Neural progenitor cell (in vitro differentiated cells): ENCODE measurements around the gene PLA2R1. TPM values are rescaled to one million over a fixed set of nuclear protein-coding genes. Genes with fewer than 3 reads are reported as not detected.

Experiments used
- DNase-seq: peaks from one replicate; pipeline ENCODE4 v3.0.0-alpha.2; 2016; ENCODE audit warnings: low spot score
- H2AFZ ChIP-seq: fragments of 200-600 bp; sonication (generic); replicated peaks from 2 replicates; pipeline ENCODE4 v1.6.1; 2016; ENCODE audit warnings: antibody characterized with exemption
- H3F3A ChIP-seq: fragments of 200-600 bp; sonication (generic); 2 replicates; pipeline ENCODE4 v1.6.1; 2016; ENCODE audit warnings: antibody characterized with exemption, low read depth
- H3K27ac ChIP-seq: fragments of 200-600 bp; sonication (generic); 2 replicates; pipeline ENCODE4 v1.5.1; 2016; ENCODE audit warnings: mild to moderate bottlenecking
- H3K27me3 ChIP-seq: fragments of 200-600 bp; sonication (generic); 2 replicates; pipeline ENCODE4 v1.6.1; 2016; ENCODE audit warnings: mild to moderate bottlenecking, moderate library complexity
- H3K36me3 ChIP-seq: fragments of 200-600 bp; sonication (generic); 2 replicates; pipeline ENCODE4 v1.5.1; 2016
- H3K4me1 ChIP-seq: fragments of 200-600 bp; sonication (generic); 2 replicates; pipeline ENCODE4 v1.6.1; 2016; ENCODE audit warnings: mixed run types
- H3K4me2 ChIP-seq: fragments of 200-600 bp; sonication (generic); 2 replicates; pipeline ENCODE4 v1.6.1; 2016
- H3K4me3 ChIP-seq: fragments of 200-600 bp; sonication (generic); 2 replicates; pipeline ENCODE4 v1.5.1; 2016
- H3K79me2 ChIP-seq: fragments of 200-600 bp; sonication (generic); 2 replicates; pipeline ENCODE4 v1.6.1; 2016; ENCODE audit warnings: low read depth
- H3K9ac ChIP-seq: fragments of 200-600 bp; sonication (generic); 2 replicates; pipeline ENCODE4 v1.6.1; 2016
- H3K9me3 ChIP-seq: fragments of 200-600 bp; sonication (generic); 2 replicates; pipeline ENCODE4 v1.5.1; 2016; ENCODE audit warnings: low read depth
- H4K20me1 ChIP-seq: fragments of 200-600 bp; sonication (generic); 2 replicates; pipeline ENCODE4 v1.6.1; 2016; ENCODE audit warnings: low read depth
- H3K27ac Mint-ChIP-seq: 3 replicates; pipeline ENCODE4 v1.8.0; 2021; ENCODE audit warnings: mixed read lengths
- H3K27me3 Mint-ChIP-seq: 2 replicates; pipeline ENCODE4 v1.8.0; 2022; ENCODE audit warnings: low read depth, mild to moderate bottlenecking, inconsistent platforms, moderate library complexity, mixed read lengths; ENCODE audit not compliant: insufficient read depth
- H3K36me3 Mint-ChIP-seq: 3 replicates; pipeline ENCODE4 v1.8.0; 2021; ENCODE audit warnings: mixed read lengths
- H3K4me1 Mint-ChIP-seq: 3 replicates; pipeline ENCODE4 v1.8.0; 2021; ENCODE audit warnings: mixed read lengths
- H3K4me3 Mint-ChIP-seq: 3 replicates; pipeline ENCODE4 v1.8.0; 2021; ENCODE audit warnings: mild to moderate bottlenecking, moderate library complexity, mixed read lengths
- H3K9me3 Mint-ChIP-seq: 3 replicates; pipeline ENCODE4 v1.8.0; 2020; ENCODE audit warnings: mixed read lengths
- CTCF ChIP-seq: fragments of 200-600 bp; sonication (generic); IDR thresholded peaks from 2 replicates; pipeline ENCODE4 v1.5.1; 2017; ENCODE audit warnings: antibody characterized with exemption, mild to moderate bottlenecking
- EZH2 ChIP-seq: fragments of 200-600 bp; sonication (generic); IDR thresholded peaks from 2 replicates; pipeline ENCODE4 v1.6.1; 2017; ENCODE audit warnings: antibody characterized with exemption, mild to moderate bottlenecking, moderate library complexity
- EZH2phosphoT487 ChIP-seq: fragments of 200-600 bp; sonication (generic); IDR thresholded peaks from 2 replicates; pipeline ENCODE4 v1.6.1; 2017; ENCODE audit warnings: antibody characterized with exemption
- total RNA-seq: library from RNA; depleted of rRNA; stranded (reverse); fragments of >200 nt; gene quantifications from 2 replicates; pipeline ENCODE4 v1.2.3, GENCODE V29; 2015; ENCODE audit warnings: low replicate concordance

The PLA2R1 gene
- 0.45 and 0.90 TPM in 2 replicates for total RNA-seq

- Histone ChIP-seq H3K9ac (no peak within 1 kb of the TSS), H3K4me3 (peak within 1 kb of the TSS; percentile 62), H3K4me2 (peak within 1 kb of the TSS; percentile 89), H3K4me1 (no peaks in the 10 kb centered on the region), H4K20me1 (no peaks in the 10 kb centered on the region), H3K27ac (no peak within 1 kb of the TSS), H3K27me3 (peaks cover 44% of the 10 kb centered on the region), H3K36me3 (no peaks in the 10 kb centered on the region), H3K79me2 (no peaks in the 10 kb centered on the region), H3F3A (no peaks in the 10 kb centered on the region), H3K9me3 (peaks cover 5% of the 10 kb centered on the region), H2AFZ (peak within 1 kb of the TSS; percentile 97)
- Mint-ChIP-seq H3K36me3 (no peaks in the 10 kb centered on the region), H3K4me3 (peak within 1 kb of the TSS; percentile 82), H3K27ac (no peak within 1 kb of the TSS), H3K4me1 (peaks cover 7% of the 10 kb centered on the region), H3K9me3 (peaks cover 13% of the 10 kb centered on the region), H3K27me3 (peaks cover 26% of the 10 kb centered on the region)
- DNase-seq, result peak; percentile 78
- TF ChIP-seq EZH2 (peak; percentile 52), EZH2phosphoT487 (no peak), CTCF (no peak)
Measured at GRCh38 chr2:160062292-160063005, at the start of gene PLA2R1. TSS of gene PLA2R1 (minus strand) at chr2:160062615. CDS start at chr2:160062403, 212 bp downstream.

- no peak overlapping the region for H3K4me3 ChIP-seq
- no peaks in the 10 kb centered on the region for H3K79me2 ChIP-seq
- H3F3A ChIP-seq, result no peaks in the 10 kb centered on the region
- H3K9ac ChIP-seq, result no peak overlapping the region
- H3K36me3 ChIP-seq, result no peaks in the 10 kb centered on the region
- no peak overlapping the region for H2AFZ ChIP-seq
- no peak for DNase-seq
- no peaks in the 10 kb centered on the region for H3K27me3 ChIP-seq
- no peaks in the 10 kb centered on the region for H3K9me3 ChIP-seq
- no peak overlapping the region for H3K4me2 ChIP-seq
- TF ChIP-seq CTCF (no peak), EZH2 (no peak), EZH2phosphoT487 (no peak)
- H3K4me1 Mint-ChIP-seq, result no peaks in the 10 kb centered on the region
- H3K9me3 Mint-ChIP-seq, result peaks cover 4% of the 10 kb centered on the region
- H3K4me3 Mint-ChIP-seq, result no peak overlapping the region
- no peaks in the 10 kb centered on the region for H3K36me3 Mint-ChIP-seq
- no peaks in the 10 kb centered on the region for H3K4me1 ChIP-seq
- H3K27ac ChIP-seq, result no peak overlapping the region
- no peaks in the 10 kb centered on the region for H4K20me1 ChIP-seq
- no peak overlapping the region for H3K27ac Mint-ChIP-seq
- peaks cover 2% of the 10 kb centered on the region for H3K27me3 Mint-ChIP-seq
Measured at GRCh38 chr2:160110674-160111239, 48.3 kb upstream of the PLA2R1 start.

GRCh38 chr2:160109939-160110673 lies 47.7 kb upstream of the PLA2R1 start:
- Histone ChIP-seq H3K9ac (no peak overlapping the region), H3K9me3 (no peaks in the 10 kb centered on the region), H3K27ac (no peak overlapping the region), H3K36me3 (no peaks in the 10 kb centered on the region), H3K4me3 (no peak overlapping the region), H3K4me2 (no peak overlapping the region), H3K4me1 (no peaks in the 10 kb centered on the region), H2AFZ (no peak overlapping the region), H3F3A (no peaks in the 10 kb centered on the region), H3K27me3 (no peaks in the 10 kb centered on the region), H4K20me1 (no peaks in the 10 kb centered on the region), H3K79me2 (no peaks in the 10 kb centered on the region)
- peaks cover 2% of the 10 kb centered on the region for H3K27me3 Mint-ChIP-seq
- TF ChIP-seq EZH2phosphoT487 (no peak), CTCF (peak; percentile 96), EZH2 (no peak)
- H3K27ac Mint-ChIP-seq, result no peak overlapping the region
- H3K9me3 Mint-ChIP-seq, result peaks cover 4% of the 10 kb centered on the region
- no peaks in the 10 kb centered on the region for H3K36me3 Mint-ChIP-seq
- no peaks in the 10 kb centered on the region for H3K4me1 Mint-ChIP-seq
- H3K4me3 Mint-ChIP-seq, result no peak overlapping the region
- peak; percentile 85 for DNase-seq
